Left colon (tissue), 2 donors: ENCODE results near the gene PRDX2. TPM values are rescaled to one million over a fixed set of nuclear protein-coding genes. Genes with fewer than 3 reads are reported as not detected.
"Not testable (repeated sequence)": the region's sequence is repeated elsewhere in the genome, so short reads cannot be mapped to it uniquely, and the experiment has no call there.

Experiments
- ATAC-seq: fragments of 200-7000 bp; cut with Tn5 transposase; one replicate; pipeline ENCODE4 v1.9.1; 2020; ENCODE audit warnings: mild to moderate bottlenecking, moderate library complexity
- DNase-seq, 2 donors: peaks; one replicate each; pipeline ENCODE4 v3.0.0-alpha.2; 2020
- intact Hi-C, 2 donors: fragments of 100-400 bp; cut with DNase I in 1 of 2; cut with micrococcal nuclease in 1 of 2; formaldehyde crosslinking; loops; one replicate each; pipeline versions ENCODE4 v1.11.2 to v1.14.0; 2022; cut with DNase I, micrococcal nuclease
- long read RNA-seq: library from polyadenylated mRNA; unstranded; transcript quantifications from one replicate; pipeline ENCODE4 v2.0.0, GENCODE V29; 2021
- total RNA-seq, 2 donors: library from RNA; stranded (reverse); fragmentation: NEBNext Ultra II Directional; extraction: Animal tissue kit (Norgen Biotek cat#: 25700); gene quantifications; one replicate each; pipeline ENCODE4 v1.2.1, GENCODE V29; 2021
- donor health status: DM: no; HTN: no; CAD: no.
- donor health status: DM: yes; HTN: yes; CAD: no.

Gene PRDX2
- total RNA-seq: 100 to 1,000 TPM; 249 to 298 TPM
- long read RNA-seq, transcript PRDX2-201 (6 exons, 987 nt): major isoform, 434 of 452 reads
- long read RNA-seq, partial matches to known transcripts: 11 of 452 reads
- long read RNA-seq, other reads (novel, unspliced or antisense): 7 of 452 reads

DNA sequence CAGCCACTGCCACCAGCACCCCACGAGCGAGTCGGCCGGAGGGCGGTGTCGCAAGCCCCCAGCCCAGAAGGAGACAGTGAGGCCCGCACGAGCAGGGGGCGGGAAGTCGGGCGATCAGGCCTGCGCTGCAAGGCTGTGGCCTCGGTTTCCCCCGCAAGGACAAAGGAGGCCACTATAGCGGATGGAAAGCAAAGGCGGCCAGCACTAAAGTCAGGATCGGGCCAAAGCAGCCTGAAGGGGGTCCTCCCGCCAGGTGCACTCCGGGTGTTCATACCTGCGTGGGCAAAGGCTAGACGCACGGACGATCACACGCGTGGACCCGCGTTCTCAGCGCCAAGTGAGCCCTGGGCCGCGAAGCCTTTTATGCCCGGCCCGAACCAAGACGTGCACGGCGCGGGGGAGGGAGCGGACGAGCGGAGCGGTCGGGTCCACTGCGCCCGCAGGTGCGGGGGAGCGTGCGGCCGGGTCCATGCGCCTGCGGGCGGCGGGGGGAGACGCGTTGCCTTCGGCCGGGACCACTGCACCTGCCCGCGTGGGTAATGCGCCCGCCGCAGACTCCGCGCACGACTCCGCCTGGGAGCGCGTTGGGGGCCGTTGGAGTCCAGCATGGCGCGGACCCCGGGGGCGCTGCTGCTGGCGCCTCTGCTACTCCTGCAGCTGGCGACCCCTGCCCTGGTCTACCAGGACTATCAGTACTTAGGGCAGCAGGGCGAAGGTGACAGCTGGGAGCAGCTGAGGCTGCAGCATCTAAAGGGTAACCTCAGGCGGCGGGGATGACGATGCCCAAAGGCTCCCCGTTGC lies at the start of gene PRDX2, which contains the start of gene THSD8:
Gene PRDX2 (minus strand): TSS at position 335 of the 801 bp plus-strand sequence. CDS start 539 bp downstream, outside the sequence.
Gene THSD8 (plus strand): TSS at position 604 of the 801 bp plus-strand sequence. CDS start 3 bp downstream, at position 607.
- DNase-seq (peak; percentile 78 to 91), ATAC-seq (peak; percentile 85)
- intact Hi-C loops: loop anchor here in 1 of 2 donors (5.0 kb wide), 1 partner anchor 39 kb away; no protein-coding TSS in a partner anchor

DNA sequence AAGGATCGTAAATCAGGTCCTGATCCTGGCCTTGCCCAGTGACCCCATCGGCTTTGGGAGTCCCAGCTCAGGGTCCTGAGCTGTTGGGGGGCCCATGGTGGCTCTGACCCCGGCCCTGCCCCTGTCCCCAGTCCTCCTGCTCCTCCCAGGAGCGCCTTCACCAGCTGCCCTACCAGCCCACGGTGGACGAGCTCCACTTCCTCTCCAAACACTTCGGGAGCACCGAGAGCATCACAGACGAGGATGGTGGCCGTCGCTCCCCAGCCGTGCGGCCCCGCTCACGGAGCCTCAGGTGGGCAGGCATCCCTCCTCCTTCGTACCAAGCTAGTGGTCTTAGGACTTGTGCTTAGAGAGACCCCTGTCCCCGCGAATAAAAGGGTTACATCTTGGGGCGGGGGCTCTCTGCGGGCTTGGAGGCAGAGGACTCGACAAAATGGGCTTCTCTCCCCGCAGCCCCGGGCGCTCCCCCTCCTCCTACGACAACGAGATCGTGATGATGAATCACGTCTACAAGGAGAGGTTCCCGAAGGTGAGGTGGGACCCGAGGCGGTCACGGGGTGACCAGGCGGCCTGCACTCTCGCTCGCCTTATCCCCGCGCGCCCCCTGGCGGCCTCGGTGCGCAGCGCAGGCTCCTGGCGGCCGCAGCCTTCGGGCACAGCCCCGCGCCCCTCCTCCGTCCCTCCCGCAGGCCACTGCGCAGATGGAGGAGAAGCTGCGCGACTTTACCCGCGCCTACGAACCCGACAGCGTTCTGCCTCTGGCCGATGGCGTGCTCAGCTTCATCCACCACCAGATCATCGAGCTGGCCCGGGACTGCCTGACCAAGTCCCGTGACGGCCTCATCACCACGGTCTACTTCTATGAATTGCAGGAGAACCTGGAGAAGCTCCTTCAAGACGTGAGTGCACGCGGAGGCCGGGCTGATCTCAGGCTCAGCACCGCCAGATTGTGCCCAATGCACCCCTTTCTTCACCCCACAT lies 45.8 kb upstream of the PRDX2 start:
- intact Hi-C loops: loop anchor here (10.0 kb wide), 1 partner anchor 83 kb away; no protein-coding TSS in a partner anchor

DNA sequence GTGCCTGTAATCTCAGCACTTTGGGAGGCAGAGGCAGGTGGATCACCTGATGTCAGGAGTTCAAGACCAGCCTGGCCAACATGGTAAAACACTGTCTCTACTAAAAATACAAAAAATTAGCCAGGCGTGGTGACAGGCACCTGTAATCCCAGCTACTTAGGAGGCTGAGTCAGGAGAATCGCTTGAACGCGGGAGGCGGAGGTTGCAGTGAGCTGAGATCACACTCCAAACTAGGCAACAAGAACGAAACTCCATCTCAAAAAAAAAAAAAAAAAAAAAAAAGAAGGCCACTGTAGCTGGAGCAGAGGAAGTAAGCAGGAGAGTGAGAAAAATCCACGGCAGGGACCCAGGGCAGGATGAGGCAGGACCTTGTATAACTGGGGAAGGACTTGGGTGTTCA lies 45.0 kb upstream of the PRDX2 start:
- DNase-seq, ATAC-seq: not testable (repeated sequence)
- intact Hi-C loops: loop anchor here (10.0 kb wide), 1 partner anchor 82 kb away; no protein-coding TSS in a partner anchor

More for the DNA sequence above, 45.8 kb upstream of the PRDX2 start:
- DNase-seq (peak; percentile 72 to 86), ATAC-seq (peak; percentile 99)

DNA sequence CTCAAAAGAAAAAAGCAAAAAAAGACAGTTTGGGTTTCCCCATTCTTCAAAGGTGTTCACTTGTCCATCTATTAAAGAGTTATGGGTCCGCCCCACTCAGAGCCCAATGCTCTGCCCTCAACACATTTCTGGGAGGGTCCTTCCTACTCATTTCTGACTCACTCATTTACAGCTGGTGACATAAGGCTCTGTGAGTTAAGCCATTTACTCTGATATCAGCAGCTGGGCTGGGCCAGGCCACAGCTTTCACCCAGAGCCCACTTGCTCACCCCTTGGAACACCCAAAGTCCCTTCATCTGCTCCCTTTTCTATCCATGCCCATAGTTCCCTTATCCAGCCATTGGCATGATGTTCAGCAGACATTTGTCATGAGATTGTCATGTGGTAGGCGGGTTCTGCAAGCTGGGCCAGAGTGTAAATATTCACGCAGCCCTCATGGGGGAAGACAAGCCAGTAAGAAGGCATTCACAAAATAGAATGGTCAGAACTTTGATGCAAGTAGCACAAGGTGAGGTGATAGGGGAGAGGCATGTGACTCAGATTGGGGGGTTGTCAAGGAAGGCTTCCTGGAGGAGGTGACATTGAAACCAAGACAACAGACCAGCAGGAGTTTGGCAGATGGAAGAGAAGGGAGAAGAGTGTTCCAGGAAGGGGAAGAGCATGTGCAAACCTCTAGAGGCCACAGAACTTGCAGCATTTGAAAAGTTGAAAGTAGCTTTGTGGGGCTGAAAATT lies 42.6 kb upstream of the PRDX2 start:
- intact Hi-C loops: loop anchor here (10.0 kb wide), 1 partner anchor 79 kb away; no protein-coding TSS in a partner anchor
- DNase-seq: no peak

DNA sequence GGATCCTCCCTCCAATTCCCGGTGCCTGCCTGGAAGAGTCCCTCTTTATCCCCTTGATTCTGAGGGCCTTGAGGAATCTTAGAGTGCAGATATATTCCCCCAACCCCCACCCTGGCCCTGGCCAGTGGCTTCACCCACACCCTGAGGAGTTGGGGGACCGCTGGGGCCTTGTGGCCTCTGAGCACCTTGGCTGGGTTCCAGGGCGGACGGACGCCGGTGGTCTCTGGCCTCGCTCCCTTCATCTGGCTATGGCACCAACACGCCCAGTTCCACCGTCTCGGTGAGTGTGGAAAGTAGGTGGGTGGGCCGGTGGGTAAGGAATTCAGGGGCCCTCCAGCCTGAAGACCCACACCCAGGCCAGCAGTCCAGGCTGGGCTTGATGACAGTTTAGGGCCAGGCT lies 41.7 kb upstream of the PRDX2 start:
- ATAC-seq: no peak

More for the DNA sequence above, 42.6 kb upstream of the PRDX2 start:
- no peak for ATAC-seq

DNA sequence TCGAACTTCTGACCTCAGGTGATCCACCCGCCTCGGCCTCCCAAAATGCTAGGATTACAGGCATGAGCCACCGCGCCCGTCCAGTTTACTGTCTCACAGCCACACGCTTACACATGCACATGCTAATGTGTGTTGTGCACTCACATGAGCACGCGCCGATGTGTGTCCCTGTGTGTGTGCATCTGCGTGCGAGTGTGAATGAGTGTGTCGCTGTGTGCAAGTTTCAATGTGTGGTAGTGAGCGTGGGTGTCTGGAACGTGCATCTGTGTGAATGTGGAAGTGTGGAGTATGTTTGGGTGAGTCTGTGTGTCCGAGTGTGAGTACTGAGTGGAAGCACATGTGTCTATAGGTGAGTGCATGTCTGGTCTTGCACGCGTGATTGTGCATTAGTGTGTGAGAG lies 40.9 kb upstream of the PRDX2 start:
- intact Hi-C loops: loop anchor here (10.0 kb wide), 1 partner anchor 78 kb away; no protein-coding TSS in a partner anchor
- no peak for DNase-seq
- ATAC-seq: no peak

More for the DNA sequence above, 41.7 kb upstream of the PRDX2 start:
- intact Hi-C loops: loop anchor here (10.0 kb wide), 1 partner anchor 79 kb away; no protein-coding TSS in a partner anchor
- DNase-seq: no peak

DNA sequence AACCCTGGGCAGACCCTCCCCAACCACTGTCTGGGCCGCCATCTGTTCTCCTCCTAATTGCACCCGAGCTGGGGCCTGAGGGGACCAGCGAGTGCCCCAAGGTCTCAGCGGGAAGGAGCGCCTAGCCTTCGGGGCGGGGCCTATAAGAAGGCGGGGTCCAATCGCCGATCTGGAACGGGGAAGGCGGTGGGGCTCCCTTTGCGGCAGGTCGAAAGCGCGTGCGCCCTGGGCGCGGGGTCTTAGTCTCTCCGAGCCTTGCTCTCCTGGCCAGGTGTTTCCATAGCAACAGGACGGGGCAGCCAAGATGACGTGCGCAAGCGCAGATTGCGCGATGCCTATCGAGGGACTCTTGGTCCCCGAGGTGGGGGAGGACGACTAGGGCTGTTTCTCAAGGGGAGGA lies 39.5 kb upstream of the PRDX2 start:
- intact Hi-C loops: loop anchor here (10.0 kb wide), 1 partner anchor 76 kb away; no protein-coding TSS in a partner anchor
- peak; percentile 14 for ATAC-seq
- no peak for DNase-seq

DNA sequence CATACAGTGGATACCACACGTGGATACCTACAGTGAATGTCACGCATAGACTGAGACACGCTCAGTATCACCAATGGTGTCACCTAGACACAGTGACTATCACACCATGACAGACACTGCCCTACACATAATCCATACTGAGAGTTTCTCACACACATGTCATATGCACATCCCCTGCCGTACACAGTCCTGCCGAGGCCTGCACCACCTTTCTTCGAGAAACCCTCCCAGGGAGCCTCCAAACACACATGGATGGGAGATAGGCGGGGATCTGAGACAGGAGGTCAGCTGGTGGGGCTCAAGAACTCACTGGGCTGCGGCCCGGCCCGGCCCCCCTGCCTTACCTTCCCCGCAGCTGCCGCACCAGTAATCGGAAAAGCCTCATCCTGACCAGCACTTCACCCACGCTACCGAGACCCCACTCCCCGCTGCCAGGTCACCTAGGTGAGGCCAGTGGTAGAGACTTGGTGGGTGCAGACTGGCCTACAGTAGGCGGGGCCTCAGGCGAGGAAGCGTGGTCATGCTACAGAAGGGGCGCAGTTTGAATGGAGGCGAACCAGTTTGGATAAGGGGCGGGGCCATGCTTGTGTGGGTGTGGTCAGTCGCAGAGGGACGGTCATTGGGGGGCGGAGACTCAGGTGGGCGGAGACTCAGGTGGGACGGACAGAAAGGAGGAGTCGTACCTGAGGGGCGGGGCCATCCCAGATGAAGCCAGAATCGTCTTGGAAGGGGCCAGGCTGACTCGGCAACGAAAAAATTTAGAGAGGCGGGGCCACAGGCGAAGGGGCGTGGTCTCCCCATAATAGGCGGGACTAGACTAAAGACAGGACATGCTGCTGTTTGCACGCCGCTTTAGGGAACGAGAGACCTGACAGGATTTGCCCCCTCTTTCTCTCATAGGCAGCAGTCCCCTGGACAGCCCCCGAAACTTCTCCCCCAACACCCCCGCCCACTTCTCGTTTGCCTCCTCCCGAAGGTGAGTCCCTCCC lies 38.8 kb upstream of the PRDX2 start:
- intact Hi-C loops: loop anchor here (10.0 kb wide), 1 partner anchor 76 kb away; no protein-coding TSS in a partner anchor

DNA sequence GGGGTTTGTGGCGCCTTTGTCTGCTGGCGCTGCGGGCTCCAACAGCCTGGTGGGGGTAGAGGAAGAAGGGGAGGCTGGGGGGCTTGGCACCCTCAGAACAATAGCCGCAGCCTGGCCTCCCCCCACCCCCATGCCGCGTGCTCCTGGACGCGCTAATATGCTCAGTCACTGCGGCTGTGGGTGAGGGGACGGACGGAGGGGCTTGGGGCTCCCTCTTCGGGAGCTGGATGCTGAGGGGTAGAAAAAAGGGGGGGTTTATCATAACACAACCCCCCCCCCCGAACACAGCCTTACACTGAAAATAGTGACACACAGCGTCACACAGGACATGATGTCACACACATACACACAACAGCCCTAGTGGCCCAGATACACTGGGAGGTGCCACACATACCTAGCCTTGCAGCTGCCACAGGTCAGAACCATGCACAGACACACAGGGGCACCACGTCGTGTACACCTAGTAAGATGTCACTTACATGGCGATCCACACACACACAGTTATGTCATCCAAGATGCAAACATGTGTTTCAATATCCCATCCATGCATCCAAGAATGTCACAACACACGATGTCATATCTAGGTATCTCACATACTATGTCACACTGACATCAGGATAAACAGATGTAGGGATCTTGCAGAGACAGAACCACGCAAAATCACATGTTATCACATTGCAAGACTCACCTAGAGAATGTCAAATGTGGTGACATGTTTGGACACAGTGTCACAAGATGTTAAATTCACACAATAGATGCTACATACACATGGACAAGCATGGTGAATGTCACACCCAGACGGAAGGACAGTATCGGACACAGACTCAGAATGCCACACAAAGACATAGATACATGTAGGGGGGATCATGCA lies 37.5 kb upstream of the PRDX2 start:
- intact Hi-C loops: no loop called here
- DNase-seq (no peak), ATAC-seq (no peak)

More for the DNA sequence above, 38.8 kb upstream of the PRDX2 start:
- peak; percentile 83 to 86 for DNase-seq
- ATAC-seq: peak; percentile 86

DNA sequence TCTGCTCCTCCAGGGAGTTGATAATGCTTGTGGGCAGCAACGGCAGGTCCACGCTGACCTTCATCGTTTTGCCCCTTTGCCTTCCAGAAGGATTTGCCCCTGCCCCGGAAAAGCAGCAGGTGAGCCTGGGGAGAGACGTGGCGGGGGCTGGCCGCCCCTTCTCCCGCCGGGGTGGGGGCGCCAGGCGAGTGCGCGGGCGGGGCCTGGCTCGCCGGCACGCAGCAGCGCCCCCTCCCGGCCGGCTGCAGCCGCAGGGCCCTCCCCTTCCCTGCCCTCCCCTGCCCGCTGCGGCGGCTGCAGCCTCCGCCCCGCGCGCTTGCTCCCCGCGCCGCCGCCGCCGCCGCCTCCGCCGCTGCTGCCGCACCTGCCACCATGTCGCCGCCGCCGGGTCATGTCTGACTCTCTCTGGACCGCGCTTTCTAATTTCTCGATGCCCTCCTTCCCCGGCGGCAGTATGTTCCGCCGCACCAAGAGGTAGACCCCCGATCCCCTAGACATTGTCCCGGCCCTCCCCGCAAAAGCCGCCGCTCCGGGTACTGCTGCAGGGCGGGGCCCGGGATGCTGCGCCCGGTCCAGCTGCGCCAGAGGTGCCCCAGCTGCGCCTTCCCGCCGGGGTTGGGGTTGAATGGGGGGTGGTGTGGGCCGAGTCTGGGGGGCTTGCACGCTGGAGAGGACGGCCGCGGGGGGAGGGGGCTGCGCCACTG lies 36.7 kb upstream of the PRDX2 start, which contains the start of gene MAST1:
Gene MAST1 (plus strand): TSS at position 334 of the 704 bp plus-strand sequence. CDS start 58 bp downstream, at position 392.
- ATAC-seq: peak; percentile 67
- intact Hi-C loops: no loop called here
- DNase-seq: peak in 1 of 2 donors; percentile 60

DNA sequence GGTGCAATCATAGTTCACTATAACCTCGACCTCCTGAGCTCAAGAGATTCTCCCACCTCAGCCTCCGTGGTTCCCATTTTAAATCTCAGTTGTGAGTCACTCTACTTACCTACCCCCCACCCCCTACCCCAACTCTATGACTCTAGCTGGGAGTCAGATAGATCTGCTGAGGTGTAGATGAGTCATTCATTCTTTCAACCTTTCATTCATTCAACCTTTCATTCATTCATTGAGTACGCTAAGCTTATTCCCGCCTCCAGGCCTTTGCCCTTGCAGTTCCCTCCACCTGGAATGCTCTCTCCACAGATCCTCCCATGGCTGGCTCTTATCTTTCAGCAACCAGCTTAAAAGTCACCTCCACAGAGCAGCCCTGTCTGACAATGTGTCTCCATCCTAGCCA lies 35.6 kb upstream of the PRDX2 start:
- DNase-seq: no peak
- no peak for ATAC-seq
- intact Hi-C loops: no loop called here

DNA sequence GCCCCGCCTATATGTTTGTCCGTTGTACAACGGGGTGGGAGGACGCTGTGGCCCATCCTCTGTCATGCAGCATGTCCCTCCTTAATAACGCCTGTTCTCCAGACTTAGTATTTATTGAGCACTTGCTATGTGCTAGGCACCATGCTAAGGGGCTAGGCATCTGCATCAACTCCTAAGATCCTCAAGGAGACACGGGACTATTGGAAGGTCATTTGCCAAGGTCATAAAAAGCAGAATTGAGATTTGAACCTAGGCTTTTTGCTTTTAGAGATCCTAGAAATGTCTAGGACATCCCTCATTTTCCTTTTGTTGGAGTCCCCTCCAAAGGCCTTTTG lies 34.9 kb upstream of the PRDX2 start:
- DNase-seq (no peak), ATAC-seq (no peak)
- intact Hi-C loops: no loop called here

DNA sequence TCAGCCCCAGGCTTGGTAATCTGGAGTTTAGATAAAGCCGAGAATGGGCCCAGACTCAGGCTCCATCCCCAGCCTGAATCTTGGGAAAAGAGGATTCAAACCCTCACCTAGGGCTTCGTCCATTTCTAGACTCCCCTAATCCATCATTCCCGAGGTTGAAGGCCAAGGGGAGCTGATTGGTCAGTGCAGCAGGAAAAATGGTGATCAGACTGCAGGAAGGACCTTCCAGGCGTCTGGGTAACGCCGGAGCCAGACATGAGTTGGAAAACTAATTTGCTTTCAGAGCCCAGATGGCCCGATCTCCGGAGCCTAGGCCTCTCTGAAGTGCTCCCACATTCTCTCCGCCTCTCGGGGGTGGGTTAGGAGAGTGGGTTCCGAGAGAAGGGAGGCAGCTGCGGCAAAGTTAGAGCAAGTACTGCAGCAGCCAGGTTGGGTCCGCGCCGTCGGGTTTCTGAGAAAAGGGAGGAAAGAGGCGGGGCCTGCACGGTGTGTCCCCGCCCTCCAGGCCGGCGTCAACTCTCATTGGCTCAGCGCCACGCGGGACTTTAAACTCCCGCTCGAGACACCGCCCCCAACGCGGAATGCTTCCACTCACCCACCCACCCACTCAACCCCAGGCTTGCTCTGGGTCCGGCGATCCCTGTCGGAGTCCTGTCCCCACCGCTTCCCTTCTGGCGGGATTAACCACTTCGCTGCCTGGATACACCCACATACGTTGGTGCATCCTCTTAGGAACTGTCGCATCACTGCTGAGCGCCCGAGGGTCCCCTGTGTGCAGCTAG lies 33.6 kb upstream of the PRDX2 start:
- intact Hi-C loops: no loop called here
- DNase-seq (peak in 1 of 2 donors; percentile 47), ATAC-seq (peak; percentile 36)

DNA sequence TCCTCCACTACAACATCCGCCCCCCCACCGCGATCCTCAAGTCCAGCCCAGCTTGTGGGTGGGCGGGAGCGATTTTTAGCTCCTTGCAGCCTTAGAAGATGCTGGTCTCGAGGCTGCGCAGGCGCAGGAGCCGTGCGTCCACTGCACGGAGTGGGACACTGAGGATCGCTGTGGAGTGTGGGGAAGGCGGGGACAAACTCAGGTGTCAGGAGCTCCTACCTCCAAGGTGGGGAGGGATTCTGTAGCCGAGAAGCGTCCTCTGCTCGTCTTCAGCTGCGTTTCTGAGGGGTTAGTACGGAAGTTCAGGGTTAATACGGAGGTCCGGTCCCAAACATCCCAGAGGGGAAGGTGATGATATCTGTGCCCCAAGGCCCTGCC lies 33.0 kb upstream of the PRDX2 start, which contains the start of gene RTBDN:
Gene RTBDN (minus strand): TSS at position 14 of the 378 bp plus-strand sequence. CDS start 4,600 bp downstream, outside the sequence.
- ATAC-seq: no peak
- intact Hi-C loops: no loop called here
- no peak for DNase-seq
